CD4-positive, alpha-beta memory T cell (primary cell): ENCODE results near the gene MYH10. TPM values are rescaled to one million over a fixed set of nuclear protein-coding genes. Genes with fewer than 3 reads are reported as not detected.

Experiments
- CTCF ChIA-PET: fragments of 350-600 bp; sonication (Branson Sonifier 250); formaldehyde crosslinking; loops from one replicate; lab custom pipeline; 2021; ENCODE audit warnings: inconsistent platforms; ENCODE audit not compliant: partially characterized antibody; lab: Charles Lee
- POLR2A ChIA-PET: fragments of 350-600 bp; sonication (Branson Sonifier 250); formaldehyde crosslinking; loops from one replicate; lab custom pipeline; 2021; ENCODE audit not compliant: partially characterized antibody; lab: Charles Lee
- DNase-seq, 5 donors: peaks; one replicate each; pipeline versions ENCODE4 v3.0.0 to v3.0.0-alpha.2; 2020 to 2022; ENCODE audit warnings: mixed read lengths in 1 of 5
- H3K27ac ChIP-seq: one replicate; pipeline ENCODE4 v1.7.0; 2013; ENCODE audit warnings: low read depth, low read length
- H3K27me3 ChIP-seq: 2 replicates; pipeline ENCODE4 v1.7.0; 2013; ENCODE audit warnings: mild to moderate bottlenecking, low read length, moderate library complexity; ENCODE audit not compliant: insufficient read depth
- H3K36me3 ChIP-seq: 2 replicates; pipeline ENCODE4 v1.7.0; 2013; ENCODE audit warnings: mild to moderate bottlenecking, low read length, moderate library complexity; ENCODE audit not compliant: insufficient read depth
- H3K4me1 ChIP-seq: 2 replicates; pipeline ENCODE4 v1.7.0; 2013; ENCODE audit warnings: mild to moderate bottlenecking, low read length, moderate library complexity; ENCODE audit not compliant: insufficient read depth
- H3K4me3 ChIP-seq, 2 donors: one replicate each; pipeline ENCODE4 v1.7.0; 2013; ENCODE audit warnings: low read length in 2 of 2, mild to moderate bottlenecking in 1 of 2
- H3K9me3 ChIP-seq, 2 donors: one replicate each; pipeline ENCODE4 v1.7.0; 2013; ENCODE audit warnings: low read length in 2 of 2, control low read depth in 1 of 2; ENCODE audit not compliant: control insufficient read depth in 1 of 2
- H3K27ac Mint-ChIP-seq, 7 donors: one replicate each; pipeline ENCODE4 v1.8.0; 2020 to 2021; ENCODE audit warnings: mixed read lengths in 7 of 7, mild to moderate bottlenecking in 6 of 7, inconsistent platforms in 3 of 7, moderate library complexity in 3 of 7
- H3K27me3 Mint-ChIP-seq, 2 donors: one replicate each; pipeline ENCODE4 v1.8.0; 2020 to 2021; ENCODE audit warnings: mixed read lengths in 2 of 2
- H3K36me3 Mint-ChIP-seq, 2 donors: one replicate each; pipeline ENCODE4 v1.8.0; 2020 to 2021; ENCODE audit warnings: mixed read lengths in 2 of 2, inconsistent platforms in 1 of 2, mild to moderate bottlenecking in 1 of 2
- H3K4me1 Mint-ChIP-seq, 4 donors: one replicate each; pipeline ENCODE4 v1.8.0; 2020 to 2021; ENCODE audit warnings: mixed read lengths in 4 of 4, mild to moderate bottlenecking in 1 of 4
- H3K4me3 Mint-ChIP-seq, 8 donors: one replicate each; pipeline ENCODE4 v1.8.0; 2020 to 2021; ENCODE audit warnings: mixed read lengths in 8 of 8, mild to moderate bottlenecking in 7 of 8, moderate library complexity in 6 of 8, inconsistent platforms in 3 of 8
- H3K9me3 Mint-ChIP-seq, 8 donors: one replicate each; pipeline ENCODE4 v1.8.0; 2020 to 2021; ENCODE audit warnings: mixed read lengths in 8 of 8, mild to moderate bottlenecking in 5 of 8, inconsistent platforms in 3 of 8, moderate library complexity in 1 of 8
- intact Hi-C: fragments of 100-400 bp; cut with micrococcal nuclease; formaldehyde crosslinking; loops from one replicate; pipeline ENCODE4 v1.15.1; 2023
- polyA plus RNA-seq, 2 donors: library from polyadenylated mRNA; unstranded; fragments of 300-500 nt; fragmentation: Illumina TruSeq; gene quantifications; one replicate each; pipeline ENCODE4 v1.2.3, GENCODE V29; 2021
- total RNA-seq, 2 experiments: library from RNA; stranded (reverse); gene quantifications; one replicate each; pipeline ENCODE4 v1.2.3, GENCODE V29; 2021

MYH10 gene
- total and polyA plus RNA-seq, 4 experiments from 2014 or later: 1.9 to 2.8 (median 2.1) TPM

- Histone ChIP-seq H3K9me3 (no peaks in the 10 kb centered on the region), H3K27ac (no peak overlapping the region), H3K4me3 (no peak overlapping the region), H3K4me1 (no peaks in the 10 kb centered on the region), H3K36me3 (no peaks in the 10 kb centered on the region), H3K27me3 (no peaks in the 10 kb centered on the region)
- intact Hi-C loops: no loop called here
- no peak overlapping the region for H3K27ac Mint-ChIP-seq
- H3K4me1 Mint-ChIP-seq: no peaks in the 10 kb centered on the region
- H3K4me3 Mint-ChIP-seq: no peak overlapping the region
- peaks cover 3 to 43% of the 10 kb centered on the region in 2 donors for H3K27me3 Mint-ChIP-seq
- ChIA-PET CTCF (no interaction called here), POLR2A (no interaction called here)
- H3K9me3 Mint-ChIP-seq: no peaks in the 10 kb centered on the region
- DNase-seq: no peak
- H3K36me3 Mint-ChIP-seq: peaks cover 0 to 5% of the 10 kb centered on the region in 2 donors
Measured at GRCh38 chr17:8621585-8621984, 8.9 kb downstream of the MYH10 start.

- no peaks in the 10 kb centered on the region for H3K4me1 ChIP-seq
- no peaks in the 10 kb centered on the region for H3K9me3 Mint-ChIP-seq
- H3K27ac ChIP-seq: no peak overlapping the region
- intact Hi-C loops: no loop called here
- peaks cover 0 to 5% of the 10 kb centered on the region in 2 donors for H3K36me3 Mint-ChIP-seq
- CTCF ChIA-PET: no interaction called here
- no peaks in the 10 kb centered on the region for H3K4me1 Mint-ChIP-seq
- no peaks in the 10 kb centered on the region for H3K27me3 ChIP-seq
- no peaks in the 10 kb centered on the region for H3K9me3 ChIP-seq
- H3K27me3 Mint-ChIP-seq: peaks cover 1 to 39% of the 10 kb centered on the region in 2 donors
- POLR2A ChIA-PET: no interaction called here
- no peak for DNase-seq
- no peaks in the 10 kb centered on the region for H3K36me3 ChIP-seq
- H3K27ac Mint-ChIP-seq: no peak overlapping the region
- H3K4me3 Mint-ChIP-seq: no peak overlapping the region
- no peak overlapping the region for H3K4me3 ChIP-seq
Measured at GRCh38 chr17:8619294-8619693, 11.2 kb downstream of the MYH10 start.

GRCh38 chr17:8618825-8619224, 11.7 kb downstream of the MYH10 start:
- DNase-seq: no peak
- H3K36me3 ChIP-seq: no peaks in the 10 kb centered on the region
- Mint-ChIP-seq H3K27me3 (peaks cover 1 to 34% of the 10 kb centered on the region in 2 donors), H3K27ac (no peak overlapping the region), H3K9me3 (no peaks in the 10 kb centered on the region), H3K4me3 (no peak overlapping the region), H3K4me1 (no peaks in the 10 kb centered on the region), H3K36me3 (peaks cover 0 to 5% of the 10 kb centered on the region in 2 donors)
- no peaks in the 10 kb centered on the region for H3K9me3 ChIP-seq
- intact Hi-C loops: no loop called here
- H3K27ac ChIP-seq: no peak overlapping the region
- no peaks in the 10 kb centered on the region for H3K4me1 ChIP-seq
- H3K27me3 ChIP-seq: no peaks in the 10 kb centered on the region
- POLR2A ChIA-PET: no interaction called here
- H3K4me3 ChIP-seq: no peak overlapping the region
- CTCF ChIA-PET: no interaction called here

- Mint-ChIP-seq H3K27me3 (peaks cover 0 to 12% of the 10 kb centered on the region in 2 donors), H3K9me3 (peaks cover 0 to 5% (median 0%) of the 10 kb centered on the region in 8 donors), H3K4me1 (no peaks in the 10 kb centered on the region), H3K36me3 (no peaks in the 10 kb centered on the region), H3K27ac (no peak overlapping the region), H3K4me3 (no peak overlapping the region)
- Histone ChIP-seq H3K9me3 (no peaks in the 10 kb centered on the region), H3K27me3 (no peaks in the 10 kb centered on the region), H3K36me3 (no peaks in the 10 kb centered on the region), H3K27ac (no peak overlapping the region), H3K4me3 (no peak overlapping the region), H3K4me1 (no peaks in the 10 kb centered on the region)
- no peak for DNase-seq
- POLR2A ChIA-PET: no interaction called here
- CTCF ChIA-PET: no interaction called here
- intact Hi-C loops: loop anchor here (1.0 kb wide), 1 partner anchor 17 kb away; no protein-coding TSS in a partner anchor
Measured at GRCh38 chr17:8614988-8615387, 15.5 kb downstream of the MYH10 start.

GRCh38 chr17:8611619-8612298, 18.8 kb downstream of the MYH10 start:
- Mint-ChIP-seq H3K4me1 (no peaks in the 10 kb centered on the region), H3K27ac (peak overlapping the region in 1 of 7 donors; percentile 7), H3K4me3 (no peak overlapping the region), H3K27me3 (peaks cover 2 to 11% of the 10 kb centered on the region in 2 donors), H3K36me3 (no peaks in the 10 kb centered on the region), H3K9me3 (peaks cover 0 to 5% (median 1%) of the 10 kb centered on the region in 8 donors)
- ChIA-PET CTCF (no interaction called here), POLR2A (no interaction called here)
- Histone ChIP-seq H3K4me3 (no peak overlapping the region), H3K4me1 (no peaks in the 10 kb centered on the region), H3K36me3 (no peaks in the 10 kb centered on the region), H3K9me3 (no peaks in the 10 kb centered on the region), H3K27me3 (no peaks in the 10 kb centered on the region), H3K27ac (no peak overlapping the region)
- intact Hi-C loops: no loop called here
- no peak for DNase-seq

GRCh38 chr17:8611137-8611536, 19.4 kb downstream of the MYH10 start:
- H3K9me3 Mint-ChIP-seq: peaks cover 0 to 5% (median 1%) of the 10 kb centered on the region in 8 donors
- Histone ChIP-seq H3K27me3 (no peaks in the 10 kb centered on the region), H3K36me3 (no peaks in the 10 kb centered on the region), H3K9me3 (no peaks in the 10 kb centered on the region), H3K4me3 (no peak overlapping the region), H3K4me1 (no peaks in the 10 kb centered on the region), H3K27ac (no peak overlapping the region)
- H3K27ac Mint-ChIP-seq: no peak overlapping the region
- no peaks in the 10 kb centered on the region for H3K36me3 Mint-ChIP-seq
- no peaks in the 10 kb centered on the region for H3K4me1 Mint-ChIP-seq
- CTCF ChIA-PET: no interaction called here
- POLR2A ChIA-PET: no interaction called here
- no peak overlapping the region for H3K4me3 Mint-ChIP-seq
- peaks cover 3 to 12% of the 10 kb centered on the region in 2 donors for H3K27me3 Mint-ChIP-seq
- no peak for DNase-seq
- intact Hi-C loops: no loop called here

GRCh38 chr17:8610558-8610957, 20.0 kb downstream of the MYH10 start:
- intact Hi-C loops: no loop called here
- ChIA-PET CTCF (no interaction called here), POLR2A (no interaction called here)
- Histone ChIP-seq H3K36me3 (no peaks in the 10 kb centered on the region), H3K27ac (no peak overlapping the region), H3K4me3 (no peak overlapping the region), H3K9me3 (no peaks in the 10 kb centered on the region), H3K4me1 (no peaks in the 10 kb centered on the region), H3K27me3 (no peaks in the 10 kb centered on the region)
- no peak for DNase-seq
- H3K27ac Mint-ChIP-seq: no peak overlapping the region
- H3K36me3 Mint-ChIP-seq: no peaks in the 10 kb centered on the region
- H3K27me3 Mint-ChIP-seq: peaks cover 5 to 13% of the 10 kb centered on the region in 2 donors
- H3K4me3 Mint-ChIP-seq: no peak overlapping the region
- no peaks in the 10 kb centered on the region for H3K4me1 Mint-ChIP-seq
- peaks cover 0 to 5% (median 1%) of the 10 kb centered on the region in 8 donors for H3K9me3 Mint-ChIP-seq
